Measurements from ENCODE around the gene MAST4. TPM values are rescaled to one million over a fixed set of nuclear protein-coding genes. Genes with fewer than 3 reads are reported as not detected.

MAST4 gene
- total RNA-seq, 2 donors from 2014 or later, result 11.0 to 11.5 TPM

- TF ChIP-seq CTCF (conservative IDR thresholded peaks at IDR 0.05), result no peak
- peaks cover 11% of the 10 kb centered on the region for H3K4me1 ChIP-seq (ENCODE audit: control insufficient read depth, insufficient read depth, low read length)
- H3K4me1 Mint-ChIP-seq, result peaks cover 18% of the 10 kb centered on the region
- no peaks in the 10 kb centered on the region for H3K27me3 Mint-ChIP-seq (ENCODE audit: insufficient read depth)
- no peaks in the 10 kb centered on the region for H3K36me3 ChIP-seq (ENCODE audit: control insufficient read depth, insufficient read depth, low read length)
- no peak overlapping the region for H3K4me3 ChIP-seq (ENCODE audit: low read length)
- H3K4me3 Mint-ChIP-seq, result no peak overlapping the region
- H3K9me3 ChIP-seq (ENCODE audit: control insufficient read depth, low read length), result no peaks in the 10 kb centered on the region
- H3K27ac ChIP-seq (ENCODE audit: low read depth, low read length), result no peak overlapping the region
- H3K9me3 Mint-ChIP-seq, result no peaks in the 10 kb centered on the region
- no peak overlapping the region for H3K27ac Mint-ChIP-seq
- no peak overlapping the region for H3K9ac ChIP-seq (ENCODE audit: extremely low read depth, low read length, poor library complexity, severe bottlenecking)
- no peaks in the 10 kb centered on the region for H3K36me3 Mint-ChIP-seq (ENCODE audit: low read depth)
- 100% methylated on average over 1 of the region's 1 CpG; no CpG with 5 or more reads in 1 of the 2 experiments for WGBS, 2 experiments (ENCODE audit: insufficient coverage in 1 of 2, insufficient read length in 1 of 2)
- no peaks in the 10 kb centered on the region for H3K27me3 ChIP-seq (ENCODE audit: control insufficient read depth, insufficient read depth, low read length, poor library complexity, severe bottlenecking)
- no peak for DNase-seq
Observed at GRCh38 chr5:66660396-66660795, 64.2 kb downstream of the MAST4 start.

- Mint-ChIP-seq H3K9me3 (no peaks in the 10 kb centered on the region), H3K4me3 (no peak overlapping the region), H3K36me3 (ENCODE audit: low read depth) (no peaks in the 10 kb centered on the region), H3K27ac (no peak overlapping the region), H3K27me3 (ENCODE audit: insufficient read depth) (no peaks in the 10 kb centered on the region), H3K4me1 (peaks cover 12% of the 10 kb centered on the region)
- no peak overlapping the region for H3K27ac ChIP-seq (ENCODE audit: low read depth, low read length)
- no peaks in the 10 kb centered on the region for H3K9me3 ChIP-seq (ENCODE audit: control insufficient read depth, low read length)
- H3K27me3 ChIP-seq (ENCODE audit: control insufficient read depth, insufficient read depth, low read length, poor library complexity, severe bottlenecking), result no peaks in the 10 kb centered on the region
- H3K4me3 ChIP-seq (ENCODE audit: low read length), result no peak overlapping the region
- WGBS, 2 experiments (ENCODE audit: insufficient coverage in 1 of 2, insufficient read length in 1 of 2), result 78 to 89% methylated on average over 3 of the region's 3 CpGs
- no peaks in the 10 kb centered on the region for H3K36me3 ChIP-seq (ENCODE audit: control insufficient read depth, insufficient read depth, low read length)
- TF ChIP-seq CTCF (conservative IDR thresholded peaks at IDR 0.05), result no peak
- no peak overlapping the region for H3K9ac ChIP-seq (ENCODE audit: extremely low read depth, low read length, poor library complexity, severe bottlenecking)
- no peak for DNase-seq
- peaks cover 8% of the 10 kb centered on the region for H3K4me1 ChIP-seq (ENCODE audit: control insufficient read depth, insufficient read depth, low read length)
Observed at GRCh38 chr5:66661149-66661548, 65.0 kb downstream of the MAST4 start.

GRCh38 chr5:66666778-66667177 lies 70.6 kb downstream of the MAST4 start:
- Histone ChIP-seq H3K9ac (ENCODE audit: extremely low read depth, low read length, poor library complexity, severe bottlenecking) (no peak overlapping the region), H3K36me3 (ENCODE audit: control insufficient read depth, insufficient read depth, low read length) (no peaks in the 10 kb centered on the region), H3K4me1 (ENCODE audit: control insufficient read depth, insufficient read depth, low read length) (no peaks in the 10 kb centered on the region), H3K27me3 (ENCODE audit: control insufficient read depth, insufficient read depth, low read length, poor library complexity, severe bottlenecking) (no peaks in the 10 kb centered on the region), H3K27ac (ENCODE audit: low read depth, low read length) (no peak overlapping the region), H3K4me3 (ENCODE audit: low read length) (no peak overlapping the region), H3K9me3 (ENCODE audit: control insufficient read depth, low read length) (no peaks in the 10 kb centered on the region)
- no peaks in the 10 kb centered on the region for H3K27me3 Mint-ChIP-seq (ENCODE audit: insufficient read depth)
- DNase-seq, result no peak
- H3K9me3 Mint-ChIP-seq, result no peaks in the 10 kb centered on the region
- no peaks in the 10 kb centered on the region for H3K36me3 Mint-ChIP-seq (ENCODE audit: low read depth)
- H3K4me3 Mint-ChIP-seq, result no peak overlapping the region
- no peak overlapping the region for H3K27ac Mint-ChIP-seq
- no peak for TF ChIP-seq CTCF (conservative IDR thresholded peaks at IDR 0.05)
- 90% methylated on average over 3 of the region's 3 CpGs; no CpG with 5 or more reads in 1 of the 2 experiments for WGBS, 2 experiments (ENCODE audit: insufficient coverage in 1 of 2, insufficient read length in 1 of 2)
- peaks cover 6% of the 10 kb centered on the region for H3K4me1 Mint-ChIP-seq

All from endodermal cell (in vitro differentiated cells).